ENCODE data around the gene RPTOR.

GRCh38 chr17:80870401-80870800, 325.8 kb downstream of the RPTOR start:
- no peak for TF ChIP-seq CTCF (IDR thresholded peaks at IDR 0.05)
- no peak for TF ChIP-seq POLR2A (IDR thresholded peaks at IDR 0.05)
- no peak for TF ChIP-seq POLR2AphosphoS5 (IDR thresholded peaks at IDR 0.05)
